ENCODE results near the gene RPS6KA2. TPM values are rescaled to one million over a fixed set of nuclear protein-coding genes. Genes with fewer than 3 reads are reported as not detected.

RPS6KA2 gene
- total RNA-seq, 4 donors from 2014 or later: 55.4 to 119 (median 76.4) TPM

- no peaks in the 10 kb centered on the region for H3K27me3 ChIP-seq
- peaks cover 0 to 19% (median 0%) of the 10 kb centered on the region in 3 donors for H3K9me3 ChIP-seq
- H3K4me3 ChIP-seq: no peak overlapping the region
- 76 to 91% methylated on average over 5 to 10 of the region's 10 CpGs for WGBS, 2 donors (ENCODE audit: low coverage in 1 of 2)
- peaks cover 0 to 18% of the 10 kb centered on the region in 2 donors for H3K36me3 ChIP-seq
- peaks cover 0 to 5% (median 0%) of the 10 kb centered on the region in 3 donors for H3K4me1 ChIP-seq
- no peak for ATAC-seq
- no peak for TF ChIP-seq CTCF (IDR thresholded peaks at IDR 0.05)
- TF ChIP-seq POLR2AphosphoS5 (IDR thresholded peaks at IDR 0.05): no peak
- TF ChIP-seq EP300 (IDR thresholded peaks at IDR 0.05): no peak
- TF ChIP-seq POLR2A (IDR thresholded peaks at IDR 0.05): no peak
- H3K27ac ChIP-seq: no peak overlapping the region
Measured at GRCh38 chr6:166561771-166562359, 65.2 kb downstream of the RPS6KA2 start.

DNA sequence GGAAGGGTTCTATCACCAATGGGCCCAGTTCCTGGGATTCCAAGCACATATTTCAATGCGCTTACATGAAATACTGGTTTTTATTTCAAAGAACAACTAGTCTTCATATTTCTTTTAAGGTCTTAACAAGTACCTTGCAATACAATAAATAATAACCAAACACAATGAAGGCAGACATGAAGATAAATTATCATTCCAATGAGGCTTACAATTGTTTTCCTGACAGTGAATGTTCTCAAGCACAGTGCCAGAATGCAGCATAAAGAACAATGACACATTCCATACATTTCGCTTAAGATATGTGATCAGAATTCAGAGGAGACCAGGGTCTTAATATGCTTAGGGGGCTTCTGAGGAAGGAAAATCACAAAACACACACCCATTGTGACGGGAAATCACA is 66.8 kb downstream of the RPS6KA2 start:
- 93 to 100% methylated on average over 3 of the region's 3 CpGs for WGBS, 2 donors (ENCODE audit: low coverage in 1 of 2)

DNA sequence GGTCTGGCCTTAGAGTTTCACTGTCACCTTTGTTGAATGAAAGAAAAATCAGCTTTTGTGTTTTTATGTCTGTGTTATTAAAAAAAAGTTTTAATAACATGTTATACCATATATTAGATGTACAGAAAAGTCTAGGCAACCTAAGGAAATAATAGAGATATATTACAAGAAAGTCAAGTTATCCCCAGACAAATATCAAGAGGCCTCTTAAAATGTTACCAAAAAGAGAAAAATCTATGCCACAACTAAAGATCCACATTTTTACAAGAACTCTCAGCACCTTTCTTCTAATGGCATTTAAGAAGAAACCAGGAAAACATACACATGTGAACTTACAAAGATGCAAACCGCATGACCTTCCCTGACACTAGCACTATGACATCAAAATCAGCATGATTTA is 67.4 kb downstream of the RPS6KA2 start:
- WGBS, 2 donors (ENCODE audit: low coverage in 1 of 2): 90 to 100% methylated on average over 1 of the region's 1 CpG
- Histone ChIP-seq H3K9me3 (peaks cover 0 to 19% (median 0%) of the 10 kb centered on the region in 3 donors), H3K4me1 (peaks cover 0 to 27% (median 0%) of the 10 kb centered on the region in 3 donors), H3K36me3 (peaks cover 0 to 12% of the 10 kb centered on the region in 2 donors), H3K4me3 (no peak overlapping the region), H3K27me3 (no peaks in the 10 kb centered on the region), H3K27ac (no peak overlapping the region)
- no peak for TF ChIP-seq CTCF (IDR thresholded peaks at IDR 0.05)
- no peak for TF ChIP-seq POLR2A (IDR thresholded peaks at IDR 0.05)
- TF ChIP-seq POLR2AphosphoS5 (IDR thresholded peaks at IDR 0.05): no peak
- no peak for TF ChIP-seq EP300 (IDR thresholded peaks at IDR 0.05)
- ATAC-seq: no peak

More for the DNA sequence above, 66.8 kb downstream of the RPS6KA2 start:
- no peak for TF ChIP-seq CTCF (IDR thresholded peaks at IDR 0.05)
- no peak for TF ChIP-seq POLR2AphosphoS5 (IDR thresholded peaks at IDR 0.05)
- TF ChIP-seq EP300 (IDR thresholded peaks at IDR 0.05): no peak
- no peak for TF ChIP-seq POLR2A (IDR thresholded peaks at IDR 0.05)
- Histone ChIP-seq H3K27ac (no peak overlapping the region), H3K36me3 (peaks cover 0 to 18% of the 10 kb centered on the region in 2 donors), H3K4me3 (no peak overlapping the region), H3K27me3 (no peaks in the 10 kb centered on the region), H3K4me1 (peaks cover 0 to 21% (median 0%) of the 10 kb centered on the region in 3 donors), H3K9me3 (peaks cover 0 to 19% (median 0%) of the 10 kb centered on the region in 3 donors)
- no peak for ATAC-seq

GRCh38 chr6:166559211-166559610 is 67.8 kb downstream of the RPS6KA2 start:
- H3K9me3 ChIP-seq: peaks cover 0 to 19% (median 0%) of the 10 kb centered on the region in 3 donors
- no peak for TF ChIP-seq CTCF (IDR thresholded peaks at IDR 0.05)
- TF ChIP-seq POLR2AphosphoS5 (IDR thresholded peaks at IDR 0.05): no peak
- no peak for TF ChIP-seq POLR2A (IDR thresholded peaks at IDR 0.05)
- no peak for TF ChIP-seq EP300 (IDR thresholded peaks at IDR 0.05)
- H3K36me3 ChIP-seq: peaks cover 0 to 8% of the 10 kb centered on the region in 2 donors
- H3K27me3 ChIP-seq: no peaks in the 10 kb centered on the region
- 98% methylated on average over 5 of the region's 5 CpGs for WGBS, 2 donors (ENCODE audit: low coverage in 1 of 2)
- no peak overlapping the region for H3K27ac ChIP-seq
- H3K4me1 ChIP-seq: peaks cover 0 to 31% (median 0%) of the 10 kb centered on the region in 3 donors
- no peak for ATAC-seq
- no peak overlapping the region for H3K4me3 ChIP-seq

All from gastroesophageal sphincter (tissue), 4 donors.